Endothelial cell of umbilical vein (primary cell): ENCODE measurements around the gene RPL13.

Experiments
- CTCF ChIP-seq, 2 donors: IDR thresholded peaks; 1 replicate in 1 of 2; 2 replicates in 1 of 2; pipeline ENCODE4 v1.5.1; 2011; ENCODE audit warnings: low read length in 2 of 2, mild to moderate bottlenecking in 2 of 2, moderate library complexity in 2 of 2, control low read depth in 1 of 2, inconsistent platforms in 1 of 2, low read depth in 1 of 2; ENCODE audit not compliant: insufficient read depth in 1 of 2; ENCODE audit errors: extremely low read depth in 1 of 2
- EZH2 ChIP-seq: IDR thresholded peaks from 2 replicates; pipeline ENCODE4 v1.6.1; 2012; ENCODE audit warnings: borderline replicate concordance, low read depth, mild to moderate bottlenecking, moderate library complexity, low read length, inconsistent platforms; ENCODE audit not compliant: severe bottlenecking
- GATA2 ChIP-seq: IDR thresholded peaks from 2 replicates; pipeline ENCODE4 v1.7.0; 2011; ENCODE audit warnings: low read depth, mild to moderate bottlenecking, moderate library complexity, mixed read lengths, low read length; ENCODE audit not compliant: insufficient read length, insufficient read depth
- MYC ChIP-seq: IDR thresholded peaks from one replicate; pipeline ENCODE4 v1.6.1; 2011; ENCODE audit warnings: mild to moderate bottlenecking, low read depth, low read length
- POLR2A ChIP-seq: IDR thresholded peaks from 2 replicates; pipeline ENCODE4 v1.6.1; 2012; ENCODE audit warnings: low read depth, mild to moderate bottlenecking, control low read depth, low read length
- POLR2AphosphoS5 ChIP-seq: IDR thresholded peaks from 2 replicates; pipeline ENCODE4 v1.6.1; 2012; ENCODE audit warnings: low read depth, mild to moderate bottlenecking, control low read depth, low read length, moderate library complexity; ENCODE audit not compliant: insufficient read depth

DNA sequence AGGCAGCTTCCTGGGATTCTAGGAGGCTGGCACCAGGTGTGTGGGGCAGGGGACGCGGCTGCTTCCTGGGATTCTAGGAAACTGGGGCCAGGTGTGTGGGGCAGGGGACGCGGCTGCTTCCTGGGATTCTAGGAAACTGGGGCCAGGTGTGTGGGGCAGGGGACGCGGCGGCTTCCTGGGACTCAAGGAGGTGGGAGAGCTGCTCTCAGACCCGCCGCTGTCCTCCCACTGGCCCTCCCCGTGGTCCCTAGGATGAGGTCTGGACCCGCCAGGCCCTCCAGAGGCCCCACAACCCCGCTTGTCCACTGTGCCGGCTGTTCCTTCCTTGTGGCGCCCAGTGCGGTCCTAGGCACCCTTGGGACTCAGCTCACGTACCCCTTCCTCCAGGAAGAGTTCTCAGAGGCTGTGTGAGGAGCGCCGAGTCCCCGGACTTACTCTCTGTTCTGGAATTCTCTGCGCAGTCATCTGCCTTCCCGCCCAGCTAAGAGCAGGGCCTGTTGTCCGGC is 53.5 kb downstream of the RPL13 start:
- no peak for TF ChIP-seq CTCF (IDR thresholded peaks at IDR 0.05; ENCODE audit: extremely low read depth in 1 of 2, insufficient read depth in 1 of 2, low read depth in 1 of 2, low read length in 2 of 2)
- no peak for TF ChIP-seq POLR2A
- no peak for TF ChIP-seq EZH2
- no peak for TF ChIP-seq POLR2AphosphoS5
- TF ChIP-seq MYC, result no peak
- TF ChIP-seq GATA2, result no peak
